Gastroesophageal sphincter (tissue), 4 donors: Measurements from ENCODE around the gene DIP2C. TPM values are rescaled to one million over a fixed set of nuclear protein-coding genes. Genes with fewer than 3 reads are reported as not detected.
A peak's percentile ranks its signal among the peaks of the same experiment; 100 is the strongest.

ENCODE experiments used
- ATAC-seq: fragments of 150-250 bp; one replicate; pipeline ENCODE4 v1.9.1; 2016; ENCODE audit warnings: mild to moderate bottlenecking, moderate library complexity
- H3K27ac ChIP-seq, 4 donors: fragments of 200-600 bp; sonication (generic) in 3 of 4; 1 replicate in 3 of 4; 2 replicates in 1 of 4; pipeline ENCODE4 v1.5.1; 2016 to 2019
- H3K27me3 ChIP-seq: fragments of 200-600 bp; sonication (generic); one replicate; pipeline ENCODE4 v1.5.1; 2019
- H3K36me3 ChIP-seq, 2 donors: fragments of 200-600 bp; sonication (generic); one replicate each; pipeline ENCODE4 v1.5.1; 2019; ENCODE audit warnings: control low read depth in 1 of 2
- H3K4me1 ChIP-seq, 3 donors: fragments of 200-600 bp; sonication (generic); 1 replicate in 2 of 3; 2 replicates in 1 of 3; pipeline ENCODE4 v1.5.1; 2016 to 2019; ENCODE audit warnings: control low read depth in 2 of 3
- H3K4me3 ChIP-seq, 2 donors: fragments of 200-600 bp; sonication (generic); one replicate each; pipeline ENCODE4 v1.5.1; 2019; ENCODE audit warnings: mild to moderate bottlenecking in 1 of 2, moderate library complexity in 1 of 2
- H3K9me3 ChIP-seq, 3 donors: fragments of 200-600 bp; sonication (generic); one replicate each; pipeline ENCODE4 v1.5.1; 2017 to 2019; ENCODE audit warnings: control low read depth in 2 of 3
- CTCF ChIP-seq, 4 experiments: fragments of 200-600 bp in 2 of 4; fragments of 450-650 bp in 2 of 4; sonication (generic) in 1 of 4; IDR thresholded peaks; one replicate each; pipeline ENCODE4 v1.5.1; 2017 to 2019; ENCODE audit warnings: antibody characterized with exemption in 4 of 4, mild to moderate bottlenecking in 2 of 4, moderate library complexity in 2 of 4
- EP300 ChIP-seq: sonication (generic); formaldehyde crosslinking; IDR thresholded peaks from one replicate; pipeline ENCODE4 v1.6.1; 2017; ENCODE audit warnings: antibody characterized with exemption, mild to moderate bottlenecking
- POLR2A ChIP-seq, 2 donors: fragments of 450-650 bp; IDR thresholded peaks; one replicate each; pipeline ENCODE4 v1.6.1; 2017; ENCODE audit warnings: antibody characterized with exemption in 2 of 2, mild to moderate bottlenecking in 2 of 2, moderate library complexity in 1 of 2
- POLR2AphosphoS5 ChIP-seq: sonication (generic); formaldehyde crosslinking; IDR thresholded peaks from one replicate; pipeline ENCODE4 v1.6.1; 2017; ENCODE audit warnings: antibody characterized with exemption
- WGBS, 2 donors: methylation state at CpG; one replicate each; pipeline ENCODE4 v1.1.5; 2018; ENCODE audit warnings: low coverage in 1 of 2; 5-methylcytosine and 5-hydroxymethylcytosine counted together
- total RNA-seq, 4 donors: library from RNA; depleted of rRNA; stranded (reverse); fragments of >200 nt; gene quantifications; one replicate each; pipeline ENCODE4 v1.1.0, GENCODE V29; 2016

The DIP2C gene
- total RNA-seq, 4 donors from 2014 or later, result 40.8 to 73.8 (median 47.7) TPM

- no peak overlapping the region for H3K27ac ChIP-seq
- WGBS, 2 donors, result 87 to 99% methylated on average over 10 to 15 of the region's 21 CpGs
- H3K27me3 ChIP-seq, result no peaks in the 10 kb centered on the region
- H3K4me1 ChIP-seq, result peaks cover 0 to 91% (median 8%) of the 10 kb centered on the region in 3 donors
- no peak overlapping the region for H3K4me3 ChIP-seq
- ATAC-seq, result no peak
- peaks cover 0 to 4% of the 10 kb centered on the region in 2 donors for H3K36me3 ChIP-seq
- no peaks in the 10 kb centered on the region for H3K9me3 ChIP-seq
- TF ChIP-seq EP300 (no peak), POLR2AphosphoS5 (no peak), CTCF (IDR thresholded peaks at IDR 0.05) (no peak), POLR2A (IDR thresholded peaks at IDR 0.05) (no peak)
Measured at GRCh38 chr10:589961-590680, 99.3 kb downstream of the DIP2C start.

DNA sequence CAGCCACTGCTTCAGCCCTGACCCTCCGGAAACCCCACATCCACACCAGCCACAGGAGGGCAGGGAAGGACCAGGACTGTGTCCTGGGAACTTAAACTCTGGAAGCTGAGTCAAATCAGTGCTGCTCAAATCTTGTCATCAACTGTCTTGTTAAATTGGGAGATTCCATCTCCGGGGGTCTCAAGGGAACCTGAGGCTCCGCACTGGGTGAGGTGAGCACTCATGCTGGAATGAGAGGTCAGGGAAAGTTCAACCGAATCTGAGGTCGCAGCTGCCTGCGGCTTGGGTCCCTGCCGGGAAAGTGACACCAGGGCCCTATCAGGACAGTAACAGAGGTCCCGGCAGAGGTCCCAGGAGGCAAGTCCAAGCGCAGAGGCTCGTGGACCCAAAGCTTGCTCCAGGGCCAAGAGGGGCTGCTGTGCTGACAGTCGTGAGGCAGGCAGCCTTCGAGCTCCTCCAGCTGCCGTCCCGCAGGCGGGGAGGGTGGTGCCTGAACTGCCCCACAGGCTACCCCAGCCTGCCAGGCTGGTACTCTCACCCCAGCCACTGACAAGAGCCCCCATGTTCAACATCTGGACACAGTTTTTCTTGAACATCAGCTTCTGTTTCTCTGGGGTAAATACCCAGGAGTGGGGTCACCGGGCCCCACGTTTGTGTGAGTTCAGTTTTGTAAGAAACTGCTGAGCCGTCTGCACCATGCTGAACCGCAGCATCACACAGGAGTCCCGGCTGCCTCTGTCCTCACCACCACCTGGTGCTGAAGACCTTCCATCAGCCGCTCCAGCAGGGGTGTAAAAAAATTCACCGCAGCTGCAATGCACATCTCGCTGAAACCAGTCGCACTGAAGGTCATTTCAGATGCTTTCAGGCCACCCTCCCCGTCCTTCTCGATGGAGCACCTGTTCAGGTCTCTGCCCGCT, 101.0 kb downstream of the DIP2C start:
- Histone ChIP-seq H3K36me3 (peaks cover 0 to 4% of the 10 kb centered on the region in 2 donors), H3K4me1 (peaks cover 0 to 87% (median 8%) of the 10 kb centered on the region in 3 donors), H3K27me3 (no peaks in the 10 kb centered on the region), H3K27ac (peak overlapping the region in 1 of 4 donors; percentile 29), H3K9me3 (no peaks in the 10 kb centered on the region), H3K4me3 (no peak overlapping the region)
- no peak for TF ChIP-seq POLR2AphosphoS5
- no peak for TF ChIP-seq EP300
- TF ChIP-seq CTCF (IDR thresholded peaks at IDR 0.05), result peak in 2 of 4 experiments; percentile 32 to 49
- no peak for TF ChIP-seq POLR2A (IDR thresholded peaks at IDR 0.05)
- 61 to 86% methylated on average over 8 to 13 of the region's 27 CpGs for WGBS, 2 donors
- ATAC-seq, result peak; percentile 45

DNA sequence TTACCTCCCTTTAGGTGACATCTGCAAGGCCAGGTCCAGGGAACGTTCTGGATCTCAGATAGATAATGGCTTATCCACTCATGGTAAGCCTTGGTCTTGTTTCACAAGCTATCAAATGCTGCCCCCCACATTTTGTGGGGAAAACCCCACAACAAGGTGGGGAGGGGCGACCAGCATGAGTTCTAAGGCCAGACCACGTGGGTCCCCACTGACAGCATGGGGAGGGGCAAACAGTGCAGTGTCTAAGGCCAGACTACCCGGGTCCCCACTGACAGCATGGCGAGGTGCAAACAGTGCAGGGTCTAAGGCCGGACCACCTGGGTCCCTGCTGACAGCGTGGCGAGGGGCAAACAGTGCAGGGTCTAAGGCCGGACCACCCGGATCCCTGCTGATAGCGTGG, 102.8 kb downstream of the DIP2C start:
- no peak for ATAC-seq
- WGBS, 2 donors, result 60% methylated on average over 1 of the region's 11 CpGs; no CpG with 5 or more reads in 1 of the 2 donors
- H3K27ac ChIP-seq, result no peak overlapping the region
- peaks cover 0 to 88% (median 15%) of the 10 kb centered on the region in 3 donors for H3K4me1 ChIP-seq
- H3K4me3 ChIP-seq, result no peak overlapping the region
- TF ChIP-seq POLR2AphosphoS5 (no peak), POLR2A (IDR thresholded peaks at IDR 0.05) (no peak), EP300 (no peak), CTCF (IDR thresholded peaks at IDR 0.05) (no peak)
- no peaks in the 10 kb centered on the region for H3K27me3 ChIP-seq
- peaks cover 0 to under 1% of the 10 kb centered on the region in 2 donors for H3K36me3 ChIP-seq
- no peaks in the 10 kb centered on the region for H3K9me3 ChIP-seq

GRCh38 chr10:586151-586550, 103.3 kb downstream of the DIP2C start:
- Histone ChIP-seq H3K36me3 (no peaks in the 10 kb centered on the region), H3K27ac (no peak overlapping the region), H3K4me1 (peaks cover 6 to 88% (median 19%) of the 10 kb centered on the region in 3 donors), H3K27me3 (no peaks in the 10 kb centered on the region), H3K4me3 (no peak overlapping the region), H3K9me3 (no peaks in the 10 kb centered on the region)
- 90% methylated on average over 2 of the region's 9 CpGs; no CpG with 5 or more reads in 1 of the 2 donors for WGBS, 2 donors
- TF ChIP-seq POLR2AphosphoS5 (no peak), CTCF (IDR thresholded peaks at IDR 0.05) (no peak), EP300 (no peak), POLR2A (IDR thresholded peaks at IDR 0.05) (no peak)
- no peak for ATAC-seq
